OCI-M1 (cell line): ENCODE data around the gene DCUN1D1.

Source experiments
- DNase-seq: peaks from one replicate; lab custom pipeline; 2025; lab: John Stamatoyannopoulos, UW

DCUN1D1 gene

DNA sequence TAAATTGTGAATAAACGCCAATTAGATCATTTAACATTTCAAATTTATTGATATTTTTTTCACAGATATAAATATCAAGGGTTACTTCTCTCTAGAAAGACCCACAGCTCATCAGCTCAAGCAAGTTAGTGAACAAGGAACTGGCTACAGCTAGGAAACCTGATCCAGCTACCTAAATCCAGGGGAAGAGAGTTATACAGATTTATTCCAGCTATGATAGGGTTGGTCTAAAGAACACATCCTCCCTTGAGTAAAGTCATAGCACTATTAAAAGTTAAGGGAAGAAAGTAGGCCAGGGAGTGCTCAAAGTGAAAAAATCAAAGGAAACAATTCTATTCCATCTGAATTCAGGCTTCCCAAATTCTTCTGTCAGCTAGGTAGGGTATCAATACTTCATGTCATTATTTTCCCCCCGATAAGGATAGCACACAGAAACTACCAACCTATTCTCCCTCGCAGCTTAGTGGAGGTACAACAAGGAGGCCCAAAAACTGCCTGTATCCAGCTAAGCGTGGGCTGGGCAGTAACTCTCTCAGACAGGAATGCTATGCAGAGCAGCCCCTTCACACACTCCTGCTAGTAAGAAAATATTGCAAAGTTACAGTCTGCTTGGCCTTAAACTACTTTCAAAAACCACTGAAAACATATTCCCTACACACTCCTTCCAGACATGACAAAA, 44.0 kb downstream of the DCUN1D1 start:
- DNase-seq: peak; percentile 29

DNA sequence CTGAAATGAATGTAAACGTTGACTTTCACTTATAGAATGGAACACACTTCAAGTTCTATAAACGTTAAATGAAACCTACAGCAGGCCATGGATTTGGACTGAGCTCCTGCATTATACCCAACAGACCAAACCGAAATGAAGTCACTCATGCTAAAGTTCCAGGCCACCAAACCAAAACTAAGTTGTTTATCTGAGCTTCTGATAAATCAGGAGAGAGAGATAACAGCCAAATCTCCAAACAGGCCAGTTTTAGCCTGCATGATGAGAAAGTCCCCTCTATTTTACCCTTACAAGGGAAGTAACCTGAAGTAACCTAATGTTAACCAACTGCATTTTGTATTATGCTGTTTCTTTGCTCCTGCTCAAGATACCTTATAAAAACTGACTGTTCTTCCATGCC, 44.5 kb downstream of the DCUN1D1 start:
- peak; percentile 29 for DNase-seq

DNA sequence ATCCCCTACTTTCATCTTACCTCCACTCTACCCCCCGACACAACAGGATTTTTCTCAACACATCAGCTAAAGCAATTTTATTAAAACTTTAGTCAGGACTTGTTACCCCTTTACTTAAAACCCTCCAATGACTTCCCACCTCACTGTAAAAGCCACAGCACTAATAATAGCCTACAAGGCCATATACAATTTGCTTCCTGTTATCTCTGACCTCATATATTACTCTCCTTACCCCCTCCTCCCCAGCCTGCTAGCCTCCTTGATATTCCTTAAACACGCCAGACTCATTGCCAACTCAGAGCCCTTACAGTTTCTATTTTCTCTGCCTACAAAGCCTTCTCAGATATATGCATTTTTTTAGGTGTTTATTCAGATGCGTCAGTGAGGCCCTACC, 54.4 kb downstream of the DCUN1D1 start:
- peak; percentile 26 for DNase-seq

DNA sequence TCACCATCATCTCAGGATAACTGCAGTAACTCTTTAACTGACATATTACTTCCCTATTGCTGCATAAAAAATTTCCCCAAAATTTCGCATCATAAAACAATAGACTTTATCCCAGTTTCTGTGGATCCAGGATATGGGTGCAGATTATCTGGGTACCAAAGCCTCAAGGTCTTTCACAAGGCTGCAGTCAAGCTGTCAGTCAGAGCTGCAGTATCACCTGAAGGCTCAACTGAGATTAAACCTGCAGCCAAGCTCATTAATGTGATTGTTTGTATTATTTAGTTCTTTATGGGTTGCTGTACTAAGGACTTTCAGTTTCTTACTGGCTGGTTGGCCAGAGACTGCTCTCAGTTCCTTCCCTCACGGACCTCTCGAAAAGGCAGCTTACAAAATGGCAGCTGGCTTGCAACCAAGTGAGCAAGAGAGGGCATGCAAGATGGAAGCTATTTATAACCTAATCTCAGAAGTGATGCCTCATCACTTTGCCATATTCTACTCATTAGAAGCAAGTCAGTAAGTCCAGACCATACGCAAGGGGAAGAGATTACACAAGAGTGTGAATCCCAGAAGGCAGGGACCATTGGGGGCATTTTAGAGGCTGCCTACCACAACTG, 54.9 kb downstream of the DCUN1D1 start:
- peak; percentile 26 for DNase-seq

DNA sequence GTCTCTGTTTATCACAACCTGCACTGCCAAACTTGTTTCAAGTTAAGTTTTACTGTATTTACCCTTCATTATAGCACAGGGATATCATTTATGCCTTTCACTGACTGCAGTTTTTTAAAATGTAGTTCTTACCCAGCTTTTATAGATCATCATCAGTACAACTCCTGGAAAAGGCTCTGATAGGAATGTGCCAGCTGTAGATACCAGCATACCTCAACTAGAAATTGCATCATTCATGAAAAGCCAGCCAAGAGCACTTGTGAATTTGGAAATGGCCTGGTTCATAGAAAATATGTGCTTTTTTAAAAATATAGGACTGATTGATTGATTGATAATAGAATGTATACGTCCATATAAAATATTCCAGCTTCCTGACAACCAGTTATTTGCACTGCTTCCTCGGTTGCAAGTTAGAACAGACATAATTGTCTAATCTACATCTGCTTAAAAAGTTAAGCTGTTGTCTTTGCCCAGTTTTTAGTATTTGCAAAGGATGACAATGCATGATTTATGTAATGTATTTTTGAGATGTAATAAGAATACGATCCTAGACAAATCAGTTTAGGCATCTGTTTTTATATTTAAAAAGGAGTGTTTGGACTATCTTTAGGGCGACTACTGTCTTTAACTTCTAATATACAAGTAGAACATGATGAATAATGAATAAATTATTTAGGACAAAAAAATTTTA, 58.5 kb downstream of the DCUN1D1 start:
- peak; percentile 82 for DNase-seq

DNA sequence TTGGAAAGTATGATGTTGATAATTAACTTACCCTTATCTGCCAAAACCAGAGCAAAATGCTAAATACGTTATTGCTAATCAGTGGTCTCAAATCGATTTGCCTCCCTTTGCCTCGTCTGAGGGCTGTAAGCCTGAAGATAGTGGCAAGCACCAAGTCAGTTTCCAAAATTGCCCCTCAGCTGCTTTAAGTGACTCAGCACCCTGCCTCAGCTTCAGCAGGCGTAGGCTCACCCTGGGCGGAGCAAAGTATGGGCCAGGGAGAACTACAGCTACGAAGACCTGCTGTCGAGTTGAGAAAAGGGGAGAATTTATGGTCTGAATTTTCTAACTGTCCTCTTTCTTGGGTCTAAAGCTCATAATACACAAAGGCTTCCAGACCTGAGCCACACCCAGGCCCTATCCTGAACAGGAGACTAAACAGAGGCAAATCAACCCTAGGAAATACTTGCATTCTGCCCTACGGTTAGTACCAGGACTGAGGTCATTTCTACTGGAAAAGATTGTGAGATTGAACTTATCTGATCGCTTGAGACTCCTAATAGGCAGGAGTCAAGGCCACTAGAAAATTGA, 59.7 kb downstream of the DCUN1D1 start:
- DNase-seq: peak; percentile 94

DNA sequence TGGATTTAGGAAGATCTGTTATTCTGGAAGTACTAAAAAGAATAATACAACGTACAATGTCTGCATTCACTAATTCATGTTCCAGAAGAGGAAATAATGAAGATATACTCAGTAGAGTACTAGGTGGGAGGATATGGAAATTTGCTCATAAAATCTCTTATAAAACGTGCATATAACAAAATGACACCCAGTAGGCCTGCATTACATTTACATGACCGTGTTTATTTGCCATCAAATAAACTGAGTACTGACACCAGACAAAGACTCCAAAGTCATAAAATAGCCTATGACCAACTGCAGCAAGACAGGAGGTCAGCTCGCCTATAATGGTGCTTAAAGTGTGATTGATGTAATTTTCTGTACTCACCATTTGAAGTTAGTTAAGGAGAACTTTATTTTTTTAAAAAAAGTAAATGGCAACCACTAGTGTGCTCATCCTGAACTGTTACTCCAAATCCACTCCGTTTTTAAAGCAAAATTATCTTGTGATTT, 60.4 kb downstream of the DCUN1D1 start:
- DNase-seq: peak; percentile 66

DNA sequence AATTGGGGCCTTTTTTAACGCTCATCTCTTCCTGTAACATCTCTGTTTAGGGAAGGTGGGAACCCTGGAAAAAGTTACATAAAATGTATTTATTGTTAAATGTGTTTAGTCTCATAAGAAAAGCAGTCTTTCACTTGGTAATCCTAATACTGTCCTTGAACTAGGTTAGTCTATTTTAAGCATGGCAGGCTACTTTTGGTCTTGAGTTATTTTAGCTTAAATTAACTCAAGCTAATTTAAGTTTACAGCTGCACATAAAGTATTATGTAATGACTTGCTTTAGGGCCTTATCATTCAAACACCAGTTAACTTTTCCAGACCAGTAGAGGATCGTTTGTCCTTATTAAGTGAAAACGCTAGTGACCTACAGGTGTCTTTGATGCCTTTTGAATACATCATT, 63.2 kb downstream of the DCUN1D1 start:
- peak; percentile 13 for DNase-seq

DNA sequence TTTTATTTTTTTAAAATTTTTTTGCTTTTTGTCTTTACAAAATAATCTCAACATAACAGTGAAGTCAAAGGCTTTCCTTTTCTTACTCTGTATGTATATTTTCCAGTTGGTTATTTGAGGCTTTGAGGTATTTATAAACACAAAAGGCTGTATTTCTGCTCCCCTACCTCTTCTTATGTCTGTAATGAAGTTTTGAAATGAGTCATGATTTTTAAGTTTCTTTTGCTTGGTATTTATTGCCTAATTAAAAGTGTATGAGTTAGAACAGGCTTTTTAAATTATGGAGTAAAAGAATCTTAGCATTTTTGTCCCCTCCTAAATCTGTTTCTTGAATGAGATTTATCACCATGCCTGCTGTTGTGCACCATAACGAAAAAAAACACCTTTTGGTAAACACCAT, 66.0 kb downstream of the DCUN1D1 start:
- no peak for DNase-seq

DNA sequence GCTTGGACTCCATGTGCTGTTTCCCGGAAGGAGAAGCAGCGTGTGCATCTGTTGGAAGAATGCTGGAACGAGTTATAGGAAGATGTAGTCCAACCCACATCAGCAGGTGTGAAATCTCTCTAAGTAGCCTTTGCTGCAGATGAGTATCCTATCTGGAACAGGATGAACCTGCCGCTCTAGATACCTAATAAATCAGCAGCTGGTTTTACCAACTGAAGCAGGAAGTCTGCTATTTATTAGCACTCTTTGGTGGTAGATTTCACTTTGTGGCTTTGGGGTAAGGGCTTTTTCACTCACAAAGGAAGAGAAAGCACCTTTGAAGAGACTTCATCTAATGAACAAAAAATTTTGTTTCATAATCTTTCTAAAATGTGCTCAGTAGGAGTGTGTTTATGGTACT, 66.4 kb downstream of the DCUN1D1 start:
- no peak for DNase-seq

DNA sequence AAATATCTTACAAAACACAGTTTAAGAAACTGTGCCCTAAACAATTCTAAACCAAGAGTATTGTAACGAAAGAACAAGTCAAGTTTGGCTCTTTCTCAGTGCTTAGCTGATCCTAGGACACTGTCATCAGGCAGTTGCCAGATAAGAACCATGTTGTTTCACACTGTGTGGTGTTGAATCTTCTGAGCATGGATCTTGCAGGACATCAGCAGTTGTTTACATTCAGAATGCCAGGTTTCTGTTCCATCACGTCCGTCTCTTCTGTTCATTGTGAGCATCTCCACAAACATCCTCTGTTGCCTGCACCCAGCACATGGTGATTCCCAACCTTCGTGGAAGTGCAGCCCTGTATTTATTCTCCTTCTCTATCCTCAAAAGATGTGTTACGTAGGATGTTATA, 67.9 kb downstream of the DCUN1D1 start:
- no peak for DNase-seq

DNA sequence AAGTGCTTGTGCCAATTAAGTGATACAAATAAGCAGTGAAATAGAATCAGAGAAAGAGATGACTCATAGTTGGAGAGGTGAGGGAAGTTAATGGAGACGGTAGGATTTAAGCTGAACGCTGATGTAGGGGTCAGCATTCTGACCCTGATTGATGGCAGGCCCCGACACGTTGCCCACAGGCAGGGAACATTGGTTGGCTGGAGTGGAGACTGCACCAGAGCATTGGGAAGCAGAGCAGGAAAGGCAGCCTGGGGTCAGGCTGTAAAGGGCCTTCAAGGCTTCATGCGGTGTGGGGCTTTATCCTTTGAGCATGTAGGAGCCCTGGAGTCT, 68.6 kb downstream of the DCUN1D1 start:
- no peak for DNase-seq

DNA sequence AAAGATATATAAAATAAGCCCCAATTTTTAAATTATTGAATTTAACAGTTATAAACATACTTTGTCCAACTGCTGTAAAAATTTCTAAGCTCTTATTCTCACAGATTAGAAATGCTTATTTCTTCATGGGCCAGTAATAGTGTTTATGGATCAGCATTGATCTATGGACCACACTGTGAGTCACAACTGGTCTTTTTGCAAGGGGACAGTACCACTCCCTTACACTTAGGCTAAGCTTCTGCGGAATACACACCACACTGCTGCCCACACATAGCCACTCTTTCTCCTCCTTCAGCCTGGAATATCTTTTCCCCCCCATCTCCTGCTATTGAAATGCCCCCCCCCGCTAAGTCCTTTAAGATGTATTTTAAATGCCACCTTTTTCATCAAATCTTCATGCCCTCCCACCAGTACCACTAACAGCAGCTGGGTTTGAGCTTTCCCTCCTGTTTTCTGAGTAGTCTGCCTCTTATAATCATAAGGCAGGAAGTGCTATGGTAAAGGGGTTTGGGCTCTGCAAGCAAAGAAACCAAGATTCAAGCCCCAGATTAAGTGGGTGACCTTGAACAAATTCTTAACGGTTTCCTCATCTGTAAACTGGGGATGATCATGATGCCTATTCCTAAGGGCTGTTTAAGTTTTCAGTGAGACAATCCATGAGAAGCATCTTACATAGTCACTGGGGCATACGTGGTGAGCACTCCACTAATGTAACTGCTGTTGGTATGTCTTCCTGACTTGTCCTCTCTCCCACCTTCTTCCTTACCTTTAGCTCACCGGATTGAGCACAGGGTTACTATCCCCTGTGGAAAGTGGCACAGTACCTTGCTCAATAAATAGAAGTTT, 69.2 kb downstream of the DCUN1D1 start:
- no peak for DNase-seq

DNA sequence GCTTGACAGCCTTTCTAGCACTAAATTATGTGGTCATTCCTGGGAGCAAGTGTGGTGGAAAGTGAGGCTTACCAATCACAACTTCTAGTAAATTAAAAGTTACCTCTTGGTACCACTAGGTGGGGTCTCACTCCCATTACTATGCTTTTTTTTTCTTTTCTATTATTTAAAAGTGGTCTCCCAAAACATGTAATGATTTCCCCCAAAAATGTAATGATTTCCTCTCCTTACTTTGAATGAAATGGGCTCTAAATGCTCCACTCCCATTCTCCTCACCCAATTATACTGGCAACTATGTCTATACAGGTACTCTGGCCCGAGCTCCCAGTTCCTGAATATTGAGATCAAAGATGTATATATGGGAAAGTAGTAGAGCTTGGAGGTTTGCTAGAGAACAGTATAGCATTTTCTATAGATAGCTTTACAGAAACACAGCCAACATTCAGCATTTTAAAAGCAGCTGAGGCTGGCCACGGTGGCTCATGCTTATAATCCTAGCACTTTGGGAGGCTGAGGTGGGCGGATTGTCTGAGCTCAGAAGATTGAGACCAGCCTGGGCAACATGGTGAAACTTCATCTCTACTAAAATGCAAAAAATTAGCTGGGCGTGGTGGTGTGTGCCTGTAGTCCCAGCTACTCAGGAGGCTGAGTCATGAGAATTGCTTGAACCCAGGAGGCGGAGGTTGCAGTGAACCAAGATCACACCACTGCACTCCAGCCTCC, 70.9 kb downstream of the DCUN1D1 start:
- peak; percentile 46 for DNase-seq

DNA sequence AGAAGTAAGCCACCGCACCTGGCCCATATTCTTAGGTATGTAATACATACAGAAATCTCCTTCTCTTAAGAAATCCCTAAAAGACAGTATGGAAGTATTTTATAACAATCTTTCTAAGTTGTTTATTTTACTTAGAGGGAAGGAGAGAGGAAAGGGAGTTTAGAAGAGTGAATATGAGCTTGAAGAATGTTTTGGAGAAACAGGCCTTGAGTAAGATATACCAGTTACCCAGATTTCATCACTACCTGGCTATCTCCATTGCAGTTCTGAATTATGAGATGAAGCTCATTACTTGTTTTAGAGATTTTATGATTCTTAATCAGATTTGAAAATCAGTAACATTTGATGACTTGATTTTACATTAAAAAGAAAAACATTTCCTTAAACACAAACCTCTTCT, 71.9 kb downstream of the DCUN1D1 start:
- no peak for DNase-seq

DNA sequence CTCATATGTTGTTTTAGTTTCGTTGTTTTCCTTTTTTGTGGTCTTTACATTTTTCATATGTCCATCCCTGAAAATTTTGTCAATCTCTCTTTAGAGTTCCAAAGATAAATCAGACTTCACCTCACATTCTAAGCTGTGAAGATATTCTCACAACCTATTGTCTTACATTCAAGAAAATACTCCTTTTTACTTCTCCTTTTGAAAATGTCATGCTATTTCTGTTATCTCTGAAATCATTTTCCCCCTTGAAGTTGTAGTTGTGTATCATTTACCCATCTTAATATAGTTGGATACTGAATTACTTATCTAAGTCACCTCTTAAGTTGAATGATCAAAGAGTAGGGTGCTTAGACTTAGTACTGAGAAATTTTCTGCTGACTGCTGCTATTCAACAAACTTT, 74.3 kb downstream of the DCUN1D1 start:
- no peak for DNase-seq

DNA sequence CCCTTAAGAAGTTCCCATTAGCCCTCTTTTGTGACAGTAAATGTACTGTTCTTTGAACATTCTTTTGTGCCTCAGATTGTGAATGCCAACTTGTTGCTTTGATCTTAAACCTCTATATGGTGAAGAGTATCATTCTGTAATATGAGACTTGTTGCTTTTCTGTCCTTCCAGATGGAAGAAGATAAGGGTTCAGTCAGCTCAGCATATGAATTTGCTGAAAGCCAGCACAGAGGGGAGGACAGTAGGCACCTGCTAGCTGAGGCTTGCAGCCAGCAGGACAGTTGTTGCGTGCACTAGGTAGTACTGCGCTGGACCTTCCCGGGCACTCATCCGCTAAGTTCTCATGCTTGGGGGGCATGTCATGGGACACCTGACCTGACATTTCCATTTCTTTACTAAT, 74.7 kb downstream of the DCUN1D1 start:
- peak; percentile 42 for DNase-seq

DNA sequence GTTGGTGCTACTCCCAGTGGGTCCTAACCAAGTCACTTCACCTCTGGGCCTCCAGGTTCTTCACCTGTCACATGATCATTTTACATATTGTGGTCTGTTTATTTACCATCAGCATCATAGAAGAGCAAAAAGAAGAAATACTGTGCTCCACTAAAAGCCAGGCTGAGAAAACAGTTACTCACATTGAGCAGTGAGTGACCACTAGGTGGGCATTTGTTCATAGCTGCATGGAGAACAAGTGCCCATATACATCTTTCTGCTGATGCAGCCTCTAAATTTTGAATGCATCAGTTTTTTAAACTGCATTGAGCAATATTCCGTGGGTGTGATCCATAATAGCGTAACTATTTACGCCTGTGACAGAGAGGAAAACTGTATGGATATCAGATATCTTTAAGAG, 76.2 kb downstream of the DCUN1D1 start:
- DNase-seq: no peak

DNA sequence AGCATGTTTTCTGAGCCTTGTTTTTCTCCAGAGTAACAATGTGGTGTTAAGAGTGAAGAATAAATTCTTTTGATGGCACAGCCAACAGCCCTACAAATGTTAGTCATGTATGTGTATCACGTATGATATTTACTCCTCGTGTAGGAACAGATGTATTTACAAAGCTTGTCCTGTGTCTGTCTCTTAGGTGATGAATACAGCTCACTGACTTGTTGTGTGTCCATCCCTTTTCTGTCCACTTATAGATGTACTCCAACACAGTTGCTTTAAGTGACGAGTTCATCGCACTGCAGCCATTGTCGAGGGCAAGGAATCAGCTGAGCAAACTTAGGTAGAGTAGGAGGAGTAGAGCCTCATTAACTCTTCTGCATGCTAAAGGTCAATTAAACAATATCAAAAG, 78.1 kb downstream of the DCUN1D1 start:
- no peak for DNase-seq

DNA sequence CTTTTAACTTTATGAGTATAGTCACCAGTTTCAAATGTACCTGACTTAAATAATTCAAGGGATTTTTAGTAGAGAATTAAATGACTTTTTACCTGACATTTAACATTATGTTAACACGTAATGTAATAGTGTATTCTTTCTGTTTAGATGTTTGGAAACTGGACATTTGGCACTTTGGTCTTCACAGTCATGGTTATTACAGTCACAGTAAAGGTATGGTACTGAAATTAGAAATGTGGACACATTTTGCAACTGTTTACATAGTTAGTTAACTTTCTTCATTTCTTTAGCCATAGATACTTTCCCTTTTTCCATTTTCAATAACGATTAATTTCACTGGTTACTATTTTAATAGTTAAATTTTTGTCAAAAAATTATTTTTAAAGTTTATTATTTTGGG, 83.8 kb downstream of the DCUN1D1 start:
- DNase-seq: no peak

DNA sequence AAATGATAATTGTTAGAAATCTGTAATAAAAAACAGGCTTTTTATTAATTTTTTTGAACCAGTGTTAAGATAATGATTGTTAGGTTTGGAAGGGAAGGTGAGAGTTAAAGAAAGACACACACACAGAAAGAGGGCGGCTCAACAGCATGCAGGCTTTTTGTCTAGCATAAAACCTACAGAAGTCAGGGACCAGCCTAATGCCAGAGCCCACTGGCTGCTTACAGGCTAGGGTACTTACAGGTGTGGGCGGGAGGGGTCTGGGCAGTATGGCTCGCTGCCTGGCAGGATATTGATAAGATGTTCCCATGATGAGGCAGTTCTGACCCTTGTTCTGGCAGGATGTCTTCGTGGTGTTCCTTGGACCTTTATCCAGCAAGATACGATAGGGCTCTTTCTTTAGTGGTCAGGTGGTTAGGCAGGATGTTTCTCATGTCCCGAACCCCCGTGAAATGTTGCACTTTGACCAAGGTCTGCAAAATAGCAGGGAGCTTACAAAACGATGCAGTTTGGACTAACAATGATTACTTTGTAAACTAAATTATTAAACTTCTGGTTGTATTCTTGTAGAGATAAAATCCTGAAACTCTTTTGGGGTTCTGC, 84.7 kb downstream of the DCUN1D1 start:
- DNase-seq: no peak
